ENCODE measurements around the gene TMEM39B.
A peak's percentile ranks its signal among the peaks of the same experiment; 100 is the strongest.

TMEM39B gene

DNA sequence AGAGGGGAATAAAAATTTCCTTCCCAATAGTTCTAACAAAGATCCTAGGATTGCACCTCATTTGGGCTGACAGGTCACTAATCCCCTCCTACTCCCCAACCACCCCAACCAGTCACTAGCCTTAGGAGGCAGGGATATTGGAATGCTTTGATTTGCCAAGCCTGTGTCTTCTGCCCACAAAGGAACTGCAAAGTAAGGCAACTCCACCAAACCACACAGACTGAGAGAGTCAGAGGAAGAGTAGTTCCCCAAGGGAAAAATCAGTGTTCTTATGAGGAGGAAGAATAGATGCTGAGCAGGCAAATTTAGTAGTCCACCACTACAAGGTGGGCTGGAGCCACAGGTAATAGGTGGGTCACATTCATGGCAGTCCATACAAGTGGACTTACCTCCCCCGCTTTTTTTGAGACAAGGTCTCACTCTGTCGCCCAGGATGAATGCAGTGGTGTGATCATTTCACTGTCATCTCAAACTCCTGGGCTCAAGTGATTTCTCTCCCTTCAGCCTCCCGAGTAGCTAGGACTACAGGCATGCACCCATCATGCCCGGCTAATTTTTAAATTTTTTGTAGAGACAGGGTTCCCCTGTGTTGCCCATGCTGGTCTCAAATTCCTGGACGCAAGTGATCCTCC, 3.7 kb upstream of the TMEM39B start:
- Histone ChIP-seq H3K36me3 (no peaks in the 10 kb centered on the region), H3K27ac (no peak overlapping the region), H3K4me3 (no peak overlapping the region), H3K4me1 (peaks cover 0 to 43% (median 31%) of the 10 kb centered on the region in 4 donors), H3K9me3 (no peaks in the 10 kb centered on the region), H3K27me3 (no peaks in the 10 kb centered on the region)
- intact Hi-C loops (cut with DNase I; ENCODE audit: low total_unique reads): loop anchor here (10.0 kb wide), 1 partner anchor 104 kb away; no protein-coding TSS in a partner anchor
- TF ChIP-seq, protein P1, sequence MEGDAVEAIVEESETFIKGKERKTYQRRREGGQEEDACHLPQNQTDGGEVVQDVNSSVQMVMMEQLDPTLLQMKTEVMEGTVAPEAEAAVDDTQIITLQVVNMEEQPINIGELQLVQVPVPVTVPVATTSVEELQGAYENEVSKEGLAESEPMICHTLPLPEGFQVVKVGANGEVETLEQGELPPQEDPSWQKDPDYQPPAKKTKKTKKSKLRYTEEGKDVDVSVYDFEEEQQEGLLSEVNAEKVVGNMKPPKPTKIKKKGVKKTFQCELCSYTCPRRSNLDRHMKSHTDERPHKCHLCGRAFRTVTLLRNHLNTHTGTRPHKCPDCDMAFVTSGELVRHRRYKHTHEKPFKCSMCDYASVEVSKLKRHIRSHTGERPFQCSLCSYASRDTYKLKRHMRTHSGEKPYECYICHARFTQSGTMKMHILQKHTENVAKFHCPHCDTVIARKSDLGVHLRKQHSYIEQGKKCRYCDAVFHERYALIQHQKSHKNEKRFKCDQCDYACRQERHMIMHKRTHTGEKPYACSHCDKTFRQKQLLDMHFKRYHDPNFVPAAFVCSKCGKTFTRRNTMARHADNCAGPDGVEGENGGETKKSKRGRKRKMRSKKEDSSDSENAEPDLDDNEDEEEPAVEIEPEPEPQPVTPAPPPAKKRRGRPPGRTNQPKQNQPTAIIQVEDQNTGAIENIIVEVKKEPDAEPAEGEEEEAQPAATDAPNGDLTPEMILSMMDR (IDR thresholded peaks at IDR 0.05): no peak
- no peak for DNase-seq

- DNase-seq: no peak
- Histone ChIP-seq H3K36me3 (peaks cover 9 to 22% (median 16%) of the 10 kb centered on the region in 3 donors), H3K9me3 (no peaks in the 10 kb centered on the region), H3K27ac (peak overlapping the region; percentile 84 to 89), H3K4me3 (peak overlapping the region; percentile 66 to 72), H3K4me1 (peaks cover 0 to 35% (median 25%) of the 10 kb centered on the region in 4 donors), H3K27me3 (no peaks in the 10 kb centered on the region)
- intact Hi-C loops (cut with DNase I; ENCODE audit: low total_unique reads): loop anchor here (5.0 to 10.0 kb wide), 2 partner anchors 35 to 407 kb away; partner anchors contain the start of gene KPNA6
- TF ChIP-seq, protein P1 (IDR thresholded peaks at IDR 0.05): no peak
Measured at GRCh38 chr1:32071758-32072621, 749 bp upstream of the TMEM39B start.

- TF ChIP-seq, protein P1 (IDR thresholded peaks at IDR 0.05): no peak
- H3K9me3 ChIP-seq: no peaks in the 10 kb centered on the region
- intact Hi-C loops (cut with DNase I; ENCODE audit: low total_unique reads): loop anchor here (5.0 to 10.0 kb wide), 2 partner anchors 34 to 409 kb away; partner anchors contain the start of gene KPNA6
- H3K27me3 ChIP-seq: no peaks in the 10 kb centered on the region
- no peak for DNase-seq
- H3K27ac ChIP-seq: peak overlapping the region; percentile 84 to 89
- peaks cover 16 to 38% (median 31%) of the 10 kb centered on the region in 3 donors for H3K36me3 ChIP-seq
- peak overlapping the region; percentile 66 to 72 for H3K4me3 ChIP-seq
- peaks cover 0 to 23% (median 20%) of the 10 kb centered on the region in 4 donors for H3K4me1 ChIP-seq
Measured at GRCh38 chr1:32073299-32074229, 825 bp downstream of the TMEM39B start.

DNA sequence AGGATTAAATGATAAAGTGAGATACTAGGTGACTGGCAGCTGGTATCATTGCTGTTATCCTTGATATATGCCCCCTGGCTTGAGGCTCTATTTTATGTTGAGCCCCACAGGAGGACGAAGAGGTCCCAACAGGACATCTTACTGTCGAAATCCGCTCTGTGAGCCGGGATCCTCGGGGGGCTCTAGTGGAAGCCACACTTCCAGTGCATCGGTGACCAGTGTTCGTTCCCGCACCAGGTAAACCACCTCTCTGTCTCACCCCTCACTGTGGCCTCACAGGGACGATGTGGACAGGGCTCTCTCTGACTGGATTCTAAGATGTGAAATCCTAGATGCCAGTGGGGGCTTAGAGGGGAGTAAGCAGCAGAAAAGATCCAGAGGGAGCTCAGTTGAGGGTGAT, 2.1 kb downstream of the TMEM39B start:
- H3K36me3 ChIP-seq: peaks cover 20 to 51% (median 39%) of the 10 kb centered on the region in 3 donors
- H3K27ac ChIP-seq: no peak overlapping the region
- no peak for DNase-seq

More for the DNA sequence above, 2.1 kb downstream of the TMEM39B start:
- Histone ChIP-seq H3K4me1 (peaks cover 0 to 23% (median 20%) of the 10 kb centered on the region in 4 donors), H3K27me3 (no peaks in the 10 kb centered on the region), H3K9me3 (no peaks in the 10 kb centered on the region), H3K4me3 (no peak overlapping the region)
- TF ChIP-seq, protein P1 (IDR thresholded peaks at IDR 0.05): no peak
- intact Hi-C loops (cut with DNase I; ENCODE audit: low total_unique reads): loop anchor here (5.0 to 10.0 kb wide), 2 partner anchors 32 to 410 kb away; partner anchors contain the start of gene KPNA6

All from tibial artery (tissue), 4 donors.